Body of pancreas (tissue), 4 donors: Measurements from ENCODE around the gene UBD.

Experiments
- POLR2A ChIP-seq, 3 donors: fragments of 450-650 bp; IDR thresholded peaks; one replicate each; pipeline ENCODE4 v1.6.1; 2016; ENCODE audit warnings: antibody characterized with exemption in 3 of 3, mild to moderate bottlenecking in 2 of 3
- TF ChIP-seq, protein P1 (sequence below), 7 experiments: fragments of 450-650 bp in 4 of 7; fragments of 200-600 bp in 3 of 7; sonication (generic) in 3 of 7; IDR thresholded peaks; one replicate each; pipeline ENCODE4 v1.5.1; 2016 to 2019; ENCODE audit warnings: antibody characterized with exemption in 7 of 7

DNA sequence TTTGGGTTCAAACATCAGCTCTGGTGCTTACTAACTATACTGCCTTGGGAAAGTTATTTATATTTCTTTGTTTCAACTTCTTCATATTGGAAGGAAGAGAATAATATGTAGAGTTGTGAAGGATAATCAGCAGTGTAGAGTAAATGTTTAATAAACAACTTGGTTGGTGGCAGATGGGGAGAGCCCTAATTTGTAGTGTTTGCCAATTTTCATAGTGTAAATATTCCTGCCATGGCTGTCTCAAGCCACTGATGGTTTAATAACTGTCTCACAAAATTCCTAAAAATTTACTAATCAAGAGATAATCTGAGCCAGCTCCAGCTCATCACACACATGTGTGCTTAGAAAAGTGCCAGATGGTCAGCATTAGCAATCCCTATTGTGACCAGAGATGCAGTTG is 25.3 kb upstream of the UBD start, which contains the start of gene OR2H2:
- TF ChIP-seq, protein P1, sequence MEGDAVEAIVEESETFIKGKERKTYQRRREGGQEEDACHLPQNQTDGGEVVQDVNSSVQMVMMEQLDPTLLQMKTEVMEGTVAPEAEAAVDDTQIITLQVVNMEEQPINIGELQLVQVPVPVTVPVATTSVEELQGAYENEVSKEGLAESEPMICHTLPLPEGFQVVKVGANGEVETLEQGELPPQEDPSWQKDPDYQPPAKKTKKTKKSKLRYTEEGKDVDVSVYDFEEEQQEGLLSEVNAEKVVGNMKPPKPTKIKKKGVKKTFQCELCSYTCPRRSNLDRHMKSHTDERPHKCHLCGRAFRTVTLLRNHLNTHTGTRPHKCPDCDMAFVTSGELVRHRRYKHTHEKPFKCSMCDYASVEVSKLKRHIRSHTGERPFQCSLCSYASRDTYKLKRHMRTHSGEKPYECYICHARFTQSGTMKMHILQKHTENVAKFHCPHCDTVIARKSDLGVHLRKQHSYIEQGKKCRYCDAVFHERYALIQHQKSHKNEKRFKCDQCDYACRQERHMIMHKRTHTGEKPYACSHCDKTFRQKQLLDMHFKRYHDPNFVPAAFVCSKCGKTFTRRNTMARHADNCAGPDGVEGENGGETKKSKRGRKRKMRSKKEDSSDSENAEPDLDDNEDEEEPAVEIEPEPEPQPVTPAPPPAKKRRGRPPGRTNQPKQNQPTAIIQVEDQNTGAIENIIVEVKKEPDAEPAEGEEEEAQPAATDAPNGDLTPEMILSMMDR (IDR thresholded peaks at IDR 0.05) = no peak
- no peak for TF ChIP-seq POLR2A (IDR thresholded peaks at IDR 0.05)
